NCI-H2107 (cell line): ENCODE data around the gene RNASE12.
"Not testable (repeated sequence)": the region's sequence is repeated elsewhere in the genome, so short reads cannot be mapped to it uniquely, and the experiment has no call there.

Source experiments
- DNase-seq: peaks from one replicate; lab custom pipeline; 2025; lab: John Stamatoyannopoulos, UW

Gene RNASE12

GRCh38 chr14:20578784-20579502 lies 12.2 kb downstream of the RNASE12 start:
- DNase-seq, result no peak

GRCh38 chr14:20578325-20578724 lies 12.9 kb downstream of the RNASE12 start:
- no peak for DNase-seq

- DNase-seq, result not testable (repeated sequence)
Measured at GRCh38 chr14:20572382-20572990, 18.7 kb downstream of the RNASE12 start.

- DNase-seq, result not testable (repeated sequence)
Measured at GRCh38 chr14:20570720-20571119, 20.5 kb downstream of the RNASE12 start.

- not testable (repeated sequence) for DNase-seq
Measured at GRCh38 chr14:20569865-20570264, 21.3 kb downstream of the RNASE12 start.

GRCh38 chr14:20569066-20569465 lies 22.1 kb downstream of the RNASE12 start:
- DNase-seq, result no peak

- DNase-seq, result no peak
Measured at GRCh38 chr14:20568393-20568792, 22.8 kb downstream of the RNASE12 start.

GRCh38 chr14:20567199-20567598 lies 24.0 kb downstream of the RNASE12 start:
- not testable (repeated sequence) for DNase-seq

- DNase-seq, result no peak
Measured at GRCh38 chr14:20564501-20564997, 26.6 kb downstream of the RNASE12 start.

- DNase-seq, result no peak
Measured at GRCh38 chr14:20563971-20564370, 27.2 kb downstream of the RNASE12 start.

GRCh38 chr14:20560961-20561360 lies 30.2 kb downstream of the RNASE12 start, which contains the start of gene RNASE9:
Gene RNASE9, minus strand, starts transcription at chr14:20561047.
- no peak for DNase-seq

GRCh38 chr14:20559461-20559904 lies 31.7 kb downstream of the RNASE12 start:
- DNase-seq, result no peak

- no peak for DNase-seq
Measured at GRCh38 chr14:20557212-20557542, 34.0 kb downstream of the RNASE12 start.

GRCh38 chr14:20556500-20557211 lies 34.5 kb downstream of the RNASE12 start:
- no peak for DNase-seq

- DNase-seq, result no peak
Measured at GRCh38 chr14:20555845-20556244, 35.3 kb downstream of the RNASE12 start.

GRCh38 chr14:20553024-20553423 lies 38.2 kb downstream of the RNASE12 start:
- DNase-seq, result no peak

- no peak for DNase-seq
Measured at GRCh38 chr14:20551606-20552005, 39.6 kb downstream of the RNASE12 start.

GRCh38 chr14:20550926-20551325 lies 40.2 kb downstream of the RNASE12 start:
- DNase-seq, result no peak

GRCh38 chr14:20548414-20549158 lies 42.6 kb downstream of the RNASE12 start:
- DNase-seq, result no peak

- no peak for DNase-seq
Measured at GRCh38 chr14:20546877-20547276, 44.3 kb downstream of the RNASE12 start.
